Measurements from ENCODE around the gene TNFAIP6.
A peak's percentile ranks its signal among the peaks of the same experiment; 100 is the strongest.
"Not testable (repeated sequence)": the region's sequence is repeated elsewhere in the genome, so short reads cannot be mapped to it uniquely, and the experiment has no call there.

Gene TNFAIP6

DNA sequence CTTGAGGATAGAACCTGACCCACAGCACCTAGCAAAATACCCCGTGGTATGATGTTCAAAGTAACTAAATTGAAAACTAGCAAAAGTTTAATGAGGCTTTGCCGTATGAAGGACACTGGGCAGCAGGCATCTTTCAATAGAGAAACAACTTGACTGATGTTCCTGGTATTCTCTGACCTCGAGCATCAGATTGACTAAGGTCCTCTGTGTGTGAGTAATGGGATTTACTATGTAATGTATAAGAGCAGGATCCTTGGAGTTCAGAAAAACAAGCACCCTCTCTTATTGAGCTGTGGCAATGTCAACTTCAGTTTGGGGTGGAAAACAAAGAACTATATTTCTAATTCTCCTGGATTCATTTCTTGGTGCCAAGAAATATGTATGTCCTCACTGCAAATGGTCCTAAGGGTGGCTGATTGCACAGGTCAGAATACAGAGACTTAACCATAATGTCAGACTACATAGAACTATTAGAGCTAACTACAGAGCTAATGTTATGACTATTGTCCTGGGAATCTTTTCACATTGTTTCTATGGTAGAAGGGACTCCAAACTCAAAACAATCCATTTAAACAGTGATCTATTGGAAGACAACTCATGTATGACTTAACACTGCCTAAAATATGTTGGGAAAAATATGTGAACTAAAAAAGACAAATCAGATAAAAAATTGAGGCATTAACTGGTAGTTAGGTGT lies 4.4 kb downstream of the TNFAIP6 start:
- DNase-seq: no peak

DNA sequence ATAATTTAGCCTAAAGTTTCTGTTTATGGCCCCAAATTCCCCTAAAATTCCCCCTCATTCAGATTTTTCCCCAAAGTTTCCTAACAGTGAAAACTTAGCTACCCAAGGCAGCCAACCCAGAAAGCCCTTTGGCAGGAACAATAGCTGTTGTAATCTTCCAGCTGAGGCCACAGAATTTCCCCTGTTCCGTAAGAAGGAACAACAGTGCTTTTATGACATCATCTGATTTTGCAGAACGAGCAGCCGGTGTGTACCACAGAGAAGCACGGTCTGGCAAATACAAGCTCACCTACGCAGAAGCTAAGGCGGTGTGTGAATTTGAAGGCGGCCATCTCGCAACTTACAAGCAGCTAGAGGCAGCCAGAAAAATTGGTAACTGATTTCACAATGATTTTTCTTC lies 6.3 kb downstream of the TNFAIP6 start:
- DNase-seq: no peak

DNA sequence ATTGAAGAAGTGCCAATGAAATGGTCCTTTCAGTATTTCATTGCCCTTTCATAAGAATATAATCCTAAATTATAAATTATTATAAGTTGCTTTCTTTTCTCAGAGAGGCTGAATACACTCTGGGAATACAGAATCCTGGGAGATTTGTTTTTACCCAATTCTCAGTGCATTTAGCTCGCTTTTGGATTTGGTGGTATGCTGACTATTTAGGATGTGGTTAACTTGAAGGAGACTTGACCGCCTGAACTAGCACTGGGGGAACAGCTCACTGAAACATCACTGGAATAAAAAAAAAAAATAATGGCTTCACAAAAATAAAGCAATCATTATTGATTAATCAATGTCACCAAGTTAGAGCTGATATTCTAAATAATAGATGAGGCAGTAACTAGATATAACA lies 10.2 kb downstream of the TNFAIP6 start:
- no peak for DNase-seq

DNA sequence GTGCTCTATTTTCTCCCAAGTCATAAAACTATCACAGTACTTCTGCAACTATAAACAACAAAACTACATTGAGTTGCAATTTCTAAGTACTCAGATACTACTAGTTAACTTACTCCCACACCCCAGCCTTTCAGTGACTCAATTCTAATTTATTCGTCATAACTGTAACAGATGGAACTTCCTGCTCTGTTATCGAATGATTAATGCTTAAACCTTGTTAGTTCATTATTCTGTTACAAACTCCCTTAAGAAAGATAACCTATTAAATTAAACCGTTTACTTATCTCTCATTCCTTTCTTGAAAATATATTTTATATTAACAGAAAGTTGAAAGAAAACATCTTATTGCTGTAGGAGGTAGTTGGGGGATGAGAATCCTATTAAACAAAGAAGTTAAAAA lies 17.0 kb downstream of the TNFAIP6 start:
- DNase-seq: no peak

DNA sequence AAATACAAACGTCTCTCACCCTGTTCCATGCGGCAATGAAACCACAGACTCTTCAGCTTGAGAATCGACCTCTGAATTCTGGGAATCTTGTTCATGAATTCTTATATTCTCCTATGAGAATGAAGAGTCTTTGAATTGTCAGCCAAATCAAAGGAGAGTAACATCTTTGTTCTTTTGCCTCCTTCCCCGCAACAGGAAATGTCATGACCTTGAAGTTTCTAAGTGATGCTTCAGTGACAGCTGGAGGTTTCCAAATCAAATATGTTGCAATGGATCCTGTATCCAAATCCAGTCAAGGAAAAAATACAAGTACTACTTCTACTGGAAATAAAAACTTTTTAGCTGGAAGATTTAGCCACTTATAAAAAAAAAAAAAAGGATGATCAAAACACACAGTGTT lies 21.8 kb downstream of the TNFAIP6 start:
- no peak for DNase-seq

DNA sequence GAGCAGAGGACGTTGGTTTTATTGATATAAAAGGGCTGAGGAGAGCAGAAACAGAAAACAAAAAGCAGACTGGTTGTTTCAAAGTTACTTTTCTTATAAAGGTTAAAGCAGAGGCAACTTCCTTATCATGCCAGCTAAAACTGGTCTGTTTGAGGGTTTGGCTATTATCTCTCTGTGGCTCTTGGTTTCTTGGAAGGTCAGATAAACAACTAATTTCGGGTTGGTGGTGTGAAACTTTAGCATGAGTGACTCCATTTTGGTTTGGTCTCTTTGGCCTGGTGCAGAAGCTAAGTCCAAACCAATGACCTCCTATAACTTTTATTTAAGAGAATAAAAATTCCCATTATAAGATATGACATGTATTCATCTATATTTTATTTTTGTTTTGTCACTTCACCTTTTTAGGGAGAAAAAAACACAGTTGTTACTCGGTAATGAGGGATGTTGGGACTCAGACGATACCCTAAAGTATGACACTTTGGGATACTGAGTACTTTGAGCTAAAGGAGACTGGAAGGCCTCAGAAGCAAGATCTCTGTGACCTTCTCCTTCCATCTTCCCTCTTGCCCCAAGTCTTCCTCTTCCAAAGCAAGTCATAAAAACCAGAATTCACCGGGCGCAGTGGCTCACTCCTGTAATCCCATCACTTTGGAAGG lies 23.3 kb downstream of the TNFAIP6 start:
- DNase-seq: no peak

DNA sequence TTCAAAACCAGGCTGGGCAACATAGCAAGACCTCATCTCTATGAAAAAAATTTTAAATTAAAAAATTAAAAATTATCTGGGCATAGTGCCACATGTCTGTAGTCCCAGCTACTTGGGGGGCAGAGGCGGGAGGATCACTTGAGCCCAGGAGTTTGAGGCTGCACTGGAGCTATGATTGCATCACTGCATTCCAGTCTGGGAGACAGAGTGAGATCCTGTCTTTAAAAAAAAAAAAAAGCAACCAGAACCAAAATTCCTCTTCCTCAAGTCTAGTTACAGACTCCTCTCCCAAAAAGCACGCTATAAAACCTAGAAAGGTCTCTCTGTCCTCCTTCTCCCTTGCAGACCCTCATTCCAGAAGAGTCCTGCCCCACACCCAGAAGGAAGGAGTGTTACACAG lies 23.9 kb downstream of the TNFAIP6 start:
- no peak for DNase-seq

DNA sequence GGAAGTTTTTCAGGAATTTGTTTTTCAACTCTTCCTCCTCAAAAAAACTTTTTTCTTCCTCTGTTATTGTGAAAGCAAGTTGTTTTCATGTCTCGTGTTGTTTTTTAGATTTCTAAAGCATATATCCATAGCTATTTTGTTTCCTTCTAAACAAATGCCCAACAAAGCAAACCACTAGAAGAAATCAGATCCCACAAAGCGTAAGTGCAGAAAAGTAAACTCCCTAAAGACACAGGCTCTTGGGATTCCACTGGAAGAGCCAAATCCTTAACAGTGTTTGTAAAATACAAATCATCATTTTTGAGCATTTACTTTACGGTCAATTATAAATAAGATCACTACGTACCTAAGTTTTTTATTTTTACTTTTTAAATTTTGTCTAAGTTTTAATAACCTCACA lies 30.6 kb downstream of the TNFAIP6 start:
- DNase-seq: no peak

DNA sequence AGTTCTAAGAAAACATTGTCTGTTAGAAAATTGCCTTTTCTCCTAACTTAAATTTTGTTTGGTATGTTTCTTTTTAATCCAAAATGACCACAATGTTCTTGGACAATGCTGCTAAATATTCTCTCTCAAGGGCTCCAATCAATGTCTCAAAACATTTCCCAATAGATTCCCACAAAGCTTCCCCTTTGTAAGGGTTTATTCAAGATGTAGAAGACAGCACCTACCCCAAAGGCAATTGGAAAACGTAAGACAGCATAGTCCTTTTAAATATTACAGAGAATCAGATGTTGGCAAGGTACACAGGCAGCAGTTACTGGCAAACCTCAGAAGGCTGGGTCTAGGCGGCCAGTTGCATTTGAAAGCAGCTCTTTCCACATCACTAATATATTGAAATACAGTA lies 34.0 kb downstream of the TNFAIP6 start:
- no peak for DNase-seq

DNA sequence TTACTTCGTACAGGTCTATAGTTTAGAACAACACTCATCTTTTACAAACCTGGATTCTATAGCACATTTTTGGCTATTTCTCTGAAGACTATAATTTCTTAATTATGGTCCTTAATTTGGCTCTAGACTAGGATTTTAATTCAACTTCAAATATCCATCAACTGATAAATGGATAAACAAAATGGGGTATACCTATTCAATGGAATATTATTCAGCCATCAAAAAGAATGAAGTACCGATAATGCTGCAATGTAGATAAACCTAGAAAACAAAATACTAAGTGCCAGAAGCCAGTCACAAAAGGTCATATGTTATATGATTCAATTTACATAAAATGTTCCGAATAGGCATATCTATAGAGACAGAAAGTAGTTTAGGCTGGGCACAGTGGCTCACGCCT lies 37.1 kb downstream of the TNFAIP6 start:
- DNase-seq: no peak

DNA sequence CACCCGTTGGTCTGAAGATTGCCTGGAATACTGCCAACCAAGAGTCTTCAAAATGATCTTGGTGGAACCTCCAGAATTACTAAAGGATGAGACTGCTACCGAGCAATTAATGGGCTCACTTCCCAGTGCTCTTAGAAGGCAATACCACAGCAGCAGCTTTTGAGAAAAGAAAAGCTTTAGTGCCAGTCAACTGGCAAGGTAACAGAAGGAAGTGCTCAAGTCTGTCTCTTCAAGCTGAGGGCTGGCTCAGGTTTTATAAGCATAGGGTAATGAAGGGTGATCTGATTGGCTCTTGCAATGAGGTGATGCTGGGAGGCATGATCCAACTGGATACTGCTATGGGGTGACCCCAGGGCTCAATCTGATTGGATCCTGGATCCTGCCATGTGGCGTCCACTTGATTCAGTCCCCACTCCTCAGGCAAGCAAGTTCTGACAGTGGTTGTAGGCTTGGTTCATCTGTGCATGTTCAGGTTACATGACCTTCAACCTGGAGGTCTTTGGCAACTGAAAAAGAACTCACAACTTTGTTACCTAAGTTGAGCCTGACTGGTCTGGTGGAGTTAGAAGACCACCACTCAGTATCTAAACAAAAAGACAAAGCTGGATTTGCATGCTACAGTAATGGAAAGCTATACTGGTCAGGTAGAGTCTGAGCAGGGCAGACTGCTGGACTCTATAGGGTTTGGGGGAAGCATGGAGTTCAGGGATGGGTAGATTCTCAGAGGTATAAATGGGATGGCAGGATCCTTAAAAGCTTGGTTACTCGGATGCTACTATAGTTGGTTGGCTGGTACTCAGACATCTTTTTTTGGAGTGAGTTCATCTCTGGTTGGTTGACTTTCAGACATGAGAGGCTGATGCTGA lies 38.4 kb downstream of the TNFAIP6 start:
- no peak for DNase-seq

DNA sequence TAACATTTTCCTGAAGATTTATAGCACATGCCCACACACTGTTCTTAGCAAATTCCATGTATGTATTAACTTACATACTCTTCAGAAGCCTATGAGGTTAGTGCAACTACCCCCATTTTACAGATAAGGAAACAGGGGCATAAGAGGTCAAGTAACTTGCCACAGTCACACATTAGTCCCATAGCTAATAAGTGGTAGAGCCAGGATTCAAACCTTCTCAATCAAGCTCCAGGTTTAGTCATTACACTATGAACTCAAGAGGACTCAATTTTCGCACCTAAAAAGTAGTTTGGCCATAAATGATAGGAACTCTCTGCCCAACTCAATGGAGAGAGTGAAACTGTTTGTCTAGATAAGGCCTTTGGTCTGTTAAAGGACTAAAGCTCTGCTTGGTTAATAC lies 42.6 kb downstream of the TNFAIP6 start:
- DNase-seq: no peak

DNA sequence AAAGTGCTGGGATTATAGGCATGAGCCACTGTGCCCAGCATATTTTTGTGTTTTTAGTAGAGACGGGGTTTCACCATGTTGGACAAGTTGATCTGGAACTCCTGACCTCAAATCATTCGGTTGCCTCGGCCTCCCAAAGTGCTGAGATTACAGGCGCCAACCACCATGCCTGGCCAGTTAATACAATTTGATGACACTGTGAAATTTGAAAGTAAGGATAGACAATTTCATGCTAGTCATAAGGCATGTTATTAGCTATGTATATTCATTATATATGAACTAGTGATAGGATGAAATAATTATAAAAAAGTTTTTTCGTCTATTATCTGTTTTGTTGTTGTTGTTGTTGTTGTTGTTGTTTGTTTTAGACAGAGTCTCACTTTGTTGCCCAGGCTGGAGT lies 43.8 kb downstream of the TNFAIP6 start:
- no peak for DNase-seq

DNA sequence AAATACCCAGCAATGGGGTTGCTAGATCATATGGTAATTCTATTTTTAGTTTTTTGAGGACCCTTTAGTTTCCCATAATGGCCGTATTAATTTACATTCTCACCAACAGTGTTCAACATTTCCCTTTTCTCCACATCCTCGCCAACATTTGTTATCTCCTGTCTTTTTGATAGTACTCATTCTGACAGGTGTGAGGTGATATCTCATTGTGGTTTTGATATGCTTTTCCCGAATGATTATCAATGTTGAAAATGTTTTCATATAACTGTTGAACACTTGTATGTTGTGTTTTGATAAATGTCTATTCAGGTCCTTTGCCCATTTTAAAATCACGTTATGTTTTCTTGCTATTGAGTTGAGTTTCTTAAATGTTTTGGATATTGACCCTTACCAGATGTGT lies 46.5 kb downstream of the TNFAIP6 start:
- DNase-seq: no peak

DNA sequence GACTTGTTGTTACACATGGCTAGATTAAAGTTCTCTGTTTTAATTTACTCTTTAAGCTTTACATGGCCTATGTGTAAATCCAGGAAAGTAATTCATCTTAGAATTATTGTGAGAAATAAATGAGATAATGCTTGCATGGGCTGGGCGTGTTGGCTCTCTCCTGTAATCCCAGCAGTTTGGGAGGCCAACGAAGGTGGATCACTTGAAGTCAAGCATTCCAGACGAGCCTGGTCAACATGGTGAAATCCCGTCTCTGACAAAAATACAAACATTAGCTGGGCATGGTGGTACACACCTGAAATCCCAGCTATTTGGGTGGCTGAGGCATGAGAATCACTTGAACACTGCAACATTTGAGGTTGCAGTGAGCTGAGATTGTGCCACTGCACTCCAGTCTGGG lies 48.0 kb downstream of the TNFAIP6 start:
- no peak for DNase-seq

DNA sequence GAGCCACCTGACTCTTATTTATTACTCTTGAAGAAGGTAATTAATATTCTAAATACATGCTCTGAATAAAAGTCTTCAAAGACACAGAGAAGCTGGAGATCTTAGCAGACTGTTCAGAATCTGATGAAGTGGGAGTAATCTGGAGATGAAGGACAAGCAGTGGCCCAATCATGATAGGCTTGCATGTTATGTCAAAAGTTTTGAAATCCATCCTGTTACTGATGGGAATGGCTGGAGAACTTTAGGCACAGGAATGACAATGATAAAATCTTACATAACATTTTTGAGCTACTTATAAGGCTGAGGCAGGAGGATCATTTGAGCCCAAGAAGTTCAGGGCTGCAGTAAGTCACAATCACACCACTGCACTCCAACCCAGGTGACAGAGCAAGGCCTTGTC lies 49.9 kb downstream of the TNFAIP6 start:
- no peak for DNase-seq

DNA sequence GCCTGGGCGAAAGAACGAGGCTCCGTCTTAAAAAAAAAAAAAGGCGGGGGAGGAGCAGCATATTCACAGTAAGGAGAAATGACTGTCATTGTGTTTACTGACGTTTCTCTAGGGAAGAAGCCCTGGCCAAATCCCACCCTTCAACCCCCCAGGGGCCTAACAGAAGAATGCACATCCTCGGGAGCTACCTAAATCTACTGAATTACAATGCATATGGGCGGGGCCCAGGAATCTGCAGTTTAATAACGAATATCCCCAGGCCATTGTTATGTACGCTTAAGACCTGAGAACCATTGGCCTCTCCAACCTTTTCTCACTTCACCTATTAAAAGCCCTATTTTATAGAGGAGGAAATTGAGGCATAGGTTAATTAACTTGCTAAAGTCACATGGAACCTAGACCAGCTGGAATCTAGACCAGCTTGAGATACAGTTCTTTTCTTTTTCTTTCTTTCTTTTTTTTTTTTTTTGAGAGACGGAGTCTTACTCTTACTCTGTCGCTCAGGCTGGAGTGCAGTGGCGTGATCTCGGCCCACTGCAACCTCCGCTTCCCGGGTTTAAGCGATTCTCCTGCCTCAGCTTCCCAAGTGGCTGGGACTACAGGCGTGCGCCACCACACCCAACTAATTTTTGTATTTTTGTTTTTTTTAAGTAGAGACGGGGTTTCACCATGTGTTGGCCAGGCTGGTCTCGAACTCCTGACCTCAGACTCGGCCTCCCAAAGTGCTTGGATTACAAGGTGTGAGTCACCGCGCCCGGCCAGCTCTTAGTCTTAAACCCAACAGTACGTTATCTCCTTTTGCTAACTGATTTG lies 51.6 kb downstream of the TNFAIP6 start:
- no peak for DNase-seq

DNA sequence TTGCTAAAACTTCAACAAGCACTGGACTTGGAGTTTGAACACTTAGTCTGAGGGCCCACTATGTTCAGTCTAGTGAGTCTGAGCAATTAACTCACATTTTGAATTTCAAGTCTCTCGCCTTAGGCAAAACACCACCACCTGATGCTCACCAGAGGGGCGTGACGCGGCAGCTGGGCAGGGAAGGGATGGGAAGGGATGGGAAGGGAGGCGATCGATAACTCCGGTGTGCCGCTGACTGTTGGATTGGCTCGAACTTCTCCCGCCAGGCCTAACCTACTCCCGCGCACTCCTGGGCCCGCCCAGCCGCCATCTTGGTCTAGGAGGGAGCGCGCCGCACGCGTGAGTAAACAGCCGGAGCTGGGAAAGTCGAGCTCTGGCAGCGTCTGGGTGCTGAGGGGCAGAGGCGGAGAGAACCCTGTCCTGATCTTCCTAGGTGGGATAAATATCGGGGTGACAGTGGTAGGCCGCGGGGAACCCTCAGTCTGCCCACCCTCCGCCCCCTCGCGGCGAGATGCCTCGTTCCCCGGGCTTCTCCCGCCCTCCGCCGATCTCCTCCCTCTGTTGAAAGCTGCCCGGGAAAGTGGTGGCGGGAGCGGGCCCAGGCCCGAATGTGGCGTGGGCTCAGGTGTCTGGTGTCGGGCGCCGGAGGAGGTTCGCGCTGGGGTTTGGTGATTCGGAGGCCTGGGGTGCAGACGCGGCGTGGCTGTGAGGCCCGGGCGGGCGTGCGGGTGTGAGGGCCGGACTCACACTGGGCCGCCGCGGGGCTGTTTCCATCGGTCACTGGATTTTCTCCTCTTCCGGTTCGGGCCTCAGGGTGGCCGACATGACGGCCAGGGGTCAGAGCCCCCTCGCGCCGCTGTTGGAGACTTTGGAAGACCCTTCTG lies 52.5 kb downstream of the TNFAIP6 start, which contains the start of gene RIF1:
TSS of gene RIF1 (plus strand) at position 302 of the 884 bp plus-strand sequence. CDS start at position 824, 522 bp downstream.
- peak; percentile 84 for DNase-seq

DNA sequence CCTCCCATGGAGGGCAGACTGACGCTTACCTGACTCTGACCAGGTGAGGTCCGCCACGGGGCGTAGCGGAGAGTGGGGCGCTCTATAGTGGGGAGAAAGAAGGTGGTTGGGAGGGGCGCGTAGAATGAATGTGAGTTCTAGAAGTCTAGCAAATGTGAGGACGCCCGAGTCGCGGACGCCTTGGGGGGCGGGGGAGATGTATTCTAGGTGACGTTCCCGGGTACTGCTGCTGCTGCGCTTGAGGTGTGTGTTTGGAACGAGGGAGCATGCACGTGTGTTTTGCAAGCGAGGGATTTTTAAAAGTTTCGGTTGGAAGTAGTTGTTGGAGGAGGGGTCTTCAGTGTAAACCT lies 53.1 kb downstream of the TNFAIP6 start:
- DNase-seq: no peak

DNA sequence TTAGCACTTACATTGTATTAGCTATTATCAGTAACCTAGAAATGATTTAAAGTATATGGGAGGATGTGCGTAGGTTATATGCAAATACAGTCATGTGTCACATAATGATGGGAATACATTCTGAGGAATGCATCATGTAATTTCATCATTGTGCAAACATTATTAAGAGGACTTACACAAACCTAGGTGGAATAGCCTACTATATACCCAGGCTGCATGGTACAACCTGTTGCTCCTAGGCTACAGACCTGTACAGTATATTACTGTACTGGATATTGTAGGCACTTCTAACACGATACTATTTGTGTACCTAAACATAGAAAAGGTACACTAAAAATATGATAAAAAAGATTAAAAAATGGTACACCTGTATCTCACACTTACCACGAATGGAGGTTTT lies 60.3 kb downstream of the TNFAIP6 start:
- DNase-seq: no peak

DNA sequence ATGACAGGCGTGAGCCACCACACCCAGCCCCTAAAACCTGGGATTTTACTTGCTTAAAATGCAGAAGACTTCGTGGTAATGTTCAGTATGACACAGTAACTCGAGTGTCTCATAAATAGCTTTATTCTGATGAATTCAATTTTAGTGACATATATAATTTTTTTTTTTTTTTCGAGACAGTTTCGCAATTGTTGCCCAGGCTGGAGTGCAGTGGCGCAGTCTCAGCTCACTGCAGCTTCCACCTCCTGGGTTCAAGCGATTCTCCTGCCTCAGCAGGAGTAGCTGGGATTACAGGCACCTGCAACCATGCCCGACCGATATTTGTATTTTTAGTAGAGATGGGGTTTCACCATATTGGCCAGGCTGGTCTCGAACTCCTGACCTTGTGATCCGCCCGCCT lies 64.3 kb downstream of the TNFAIP6 start:
- DNase-seq: not testable (repeated sequence)

DNA sequence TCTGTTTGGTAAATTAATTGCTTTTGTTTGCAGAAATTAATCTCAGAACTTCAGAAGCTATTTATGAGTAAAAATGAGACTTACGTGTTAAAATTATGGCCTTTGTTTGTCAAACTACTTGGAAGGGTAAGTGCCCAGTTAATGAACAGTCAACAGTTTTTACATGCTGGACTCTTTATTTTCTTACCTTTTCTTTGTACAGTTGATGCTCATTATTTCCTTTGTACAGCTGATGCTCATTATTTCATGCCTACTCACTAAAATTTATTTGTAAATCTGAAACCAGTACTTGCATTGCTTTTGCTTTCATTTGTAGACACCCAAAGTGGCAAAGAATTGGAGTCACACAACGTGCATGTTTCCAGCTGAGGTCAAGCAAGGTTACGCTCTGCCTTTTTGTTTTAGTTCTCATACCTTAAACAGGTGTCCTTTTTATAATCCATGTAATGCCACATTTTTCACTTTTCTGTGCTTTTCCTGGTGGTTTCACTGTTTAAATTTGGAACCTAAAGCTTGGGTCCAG lies 65.6 kb downstream of the TNFAIP6 start:
- DNase-seq: no peak
